Measurements from ENCODE around the gene DCAF10. TPM values are rescaled to one million over a fixed set of nuclear protein-coding genes. Genes with fewer than 3 reads are reported as not detected.

The DCAF10 gene
- total and polyA plus RNA-seq, 10 of the 15 experiments (the other 5 are each of a cell fraction or from before 2014, with no cell fraction given): 3.9 to 21.7 (median 9.8) TPM

DNA sequence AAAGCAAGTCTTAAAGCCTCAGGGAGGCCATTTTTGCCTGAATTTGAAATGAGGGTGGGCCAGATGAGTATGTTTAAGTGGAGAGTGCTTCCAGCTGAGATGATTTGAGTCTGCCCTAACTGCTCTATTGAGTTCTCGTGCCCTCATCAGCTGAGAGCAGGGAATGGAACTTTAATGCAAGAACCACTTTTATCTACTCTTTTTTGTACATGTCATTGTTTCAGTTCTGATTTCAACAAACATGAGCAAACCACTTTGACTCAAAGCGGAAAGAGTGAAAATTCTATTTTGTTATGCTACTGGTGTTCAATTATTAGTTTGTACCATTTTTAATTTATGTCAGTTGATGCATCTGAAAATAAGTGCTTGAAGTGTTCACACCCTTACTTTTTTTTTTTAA, 35.8 kb downstream of the DCAF10 start (continued):
- no peak for TF ChIP-seq BMI1 (IDR thresholded peaks at IDR 0.05; ENCODE audit: borderline replicate concordance)
- peak; percentile 67; the same call in 1 of the 2 replicates for TF ChIP-seq TCF7 (IDR thresholded peaks at IDR 0.05; ENCODE audit: borderline replicate concordance)
- no peak for TF ChIP-seq NR2C1 (IDR thresholded peaks at IDR 0.05)
- TF ChIP-seq BHLHE40 (IDR thresholded peaks at IDR 0.05; ENCODE audit: borderline replicate concordance in 1 of 2, low read depth in 2 of 2, low read length in 1 of 2): peak; percentile 59 to 71
- no peak for TF ChIP-seq RB1 (IDR thresholded peaks at IDR 0.05; ENCODE audit: borderline replicate concordance)
- no peak for TF ChIP-seq SMC3 (IDR thresholded peaks at IDR 0.05; ENCODE audit: borderline replicate concordance, low read length)
- TF ChIP-seq SMAD1 (IDR thresholded peaks at IDR 0.05; ENCODE audit: low read depth, partially characterized antibody): no peak
- no peak for TF ChIP-seq SREBF1 (IDR thresholded peaks at IDR 0.05; ENCODE audit: low read length)
- TF ChIP-seq ZNF217 (IDR thresholded peaks at IDR 0.05): no peak
- TF ChIP-seq MXI1 (IDR thresholded peaks at IDR 0.05; ENCODE audit: low read depth, low read length): no peak
- TF ChIP-seq, protein P1, sequence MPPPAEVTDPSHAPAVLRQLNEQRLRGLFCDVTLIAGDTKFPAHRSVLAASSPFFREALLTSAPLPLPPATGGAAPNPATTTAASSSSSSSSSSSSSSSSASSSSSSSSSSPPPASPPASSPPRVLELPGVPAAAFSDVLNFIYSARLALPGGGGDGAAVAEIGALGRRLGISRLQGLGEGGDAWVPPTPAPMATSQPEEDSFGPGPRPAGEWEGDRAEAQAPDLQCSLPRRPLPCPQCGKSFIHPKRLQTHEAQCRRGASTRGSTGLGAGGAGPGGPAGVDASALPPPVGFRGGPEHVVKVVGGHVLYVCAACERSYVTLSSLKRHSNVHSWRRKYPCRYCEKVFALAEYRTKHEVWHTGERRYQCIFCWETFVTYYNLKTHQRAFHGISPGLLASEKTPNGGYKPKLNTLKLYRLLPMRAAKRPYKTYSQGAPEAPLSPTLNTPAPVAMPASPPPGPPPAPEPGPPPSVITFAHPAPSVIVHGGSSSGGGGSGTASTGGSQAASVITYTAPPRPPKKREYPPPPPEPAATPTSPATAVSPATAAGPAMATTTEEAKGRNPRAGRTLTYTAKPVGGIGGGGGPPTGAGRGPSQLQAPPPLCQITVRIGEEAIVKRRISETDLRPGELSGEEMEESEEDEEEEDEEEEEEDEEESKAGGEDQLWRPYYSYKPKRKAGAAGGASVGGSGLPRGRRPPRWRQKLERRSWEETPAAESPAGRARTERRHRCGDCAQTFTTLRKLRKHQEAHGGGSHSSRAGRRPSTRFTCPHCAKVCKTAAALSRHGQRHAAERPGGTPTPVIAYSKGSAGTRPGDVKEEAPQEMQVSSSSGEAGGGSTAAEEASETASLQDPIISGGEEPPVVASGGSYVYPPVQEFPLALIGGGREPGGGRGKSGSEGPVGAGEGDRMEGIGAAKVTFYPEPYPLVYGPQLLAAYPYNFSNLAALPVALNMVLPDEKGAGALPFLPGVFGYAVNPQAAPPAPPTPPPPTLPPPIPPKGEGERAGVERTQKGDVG (CRISPR knock-in tag; IDR thresholded peaks at IDR 0.05): no peak
- TF ChIP-seq IKZF1 (conservative IDR thresholded peaks at IDR 0.05): no peak
- no peak for TF ChIP-seq ZZZ3 (IDR thresholded peaks at IDR 0.05; ENCODE audit: control insufficient read depth, insufficient read length, low read depth)
- peak; percentile 87 for TF ChIP-seq ATF7 (IDR thresholded peaks at IDR 0.05; ENCODE audit: low read depth)
- TF ChIP-seq, protein P2, sequence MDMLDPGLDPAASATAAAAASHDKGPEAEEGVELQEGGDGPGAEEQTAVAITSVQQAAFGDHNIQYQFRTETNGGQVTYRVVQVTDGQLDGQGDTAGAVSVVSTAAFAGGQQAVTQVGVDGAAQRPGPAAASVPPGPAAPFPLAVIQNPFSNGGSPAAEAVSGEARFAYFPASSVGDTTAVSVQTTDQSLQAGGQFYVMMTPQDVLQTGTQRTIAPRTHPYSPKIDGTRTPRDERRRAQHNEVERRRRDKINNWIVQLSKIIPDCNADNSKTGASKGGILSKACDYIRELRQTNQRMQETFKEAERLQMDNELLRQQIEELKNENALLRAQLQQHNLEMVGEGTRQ (IDR thresholded peaks at IDR 0.05; ENCODE audit: borderline replicate concordance, low read depth, low read length): no peak
- TF ChIP-seq PAX8 (IDR thresholded peaks at IDR 0.05): no peak
- TF ChIP-seq POLR2A (IDR thresholded peaks at IDR 0.05; ENCODE audit: low read depth, low read length): no peak
- no peak for TF ChIP-seq CEBPB (IDR thresholded peaks at IDR 0.05; ENCODE audit: borderline replicate concordance in 1 of 2, low read depth in 2 of 2, low read length in 2 of 2)
- TF ChIP-seq, protein P3, sequence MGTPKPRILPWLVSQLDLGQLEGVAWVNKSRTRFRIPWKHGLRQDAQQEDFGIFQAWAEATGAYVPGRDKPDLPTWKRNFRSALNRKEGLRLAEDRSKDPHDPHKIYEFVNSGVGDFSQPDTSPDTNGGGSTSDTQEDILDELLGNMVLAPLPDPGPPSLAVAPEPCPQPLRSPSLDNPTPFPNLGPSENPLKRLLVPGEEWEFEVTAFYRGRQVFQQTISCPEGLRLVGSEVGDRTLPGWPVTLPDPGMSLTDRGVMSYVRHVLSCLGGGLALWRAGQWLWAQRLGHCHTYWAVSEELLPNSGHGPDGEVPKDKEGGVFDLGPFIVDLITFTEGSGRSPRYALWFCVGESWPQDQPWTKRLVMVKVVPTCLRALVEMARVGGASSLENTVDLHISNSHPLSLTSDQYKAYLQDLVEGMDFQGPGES (IDR thresholded peaks at IDR 0.05): no peak
- TF ChIP-seq, protein P4, sequence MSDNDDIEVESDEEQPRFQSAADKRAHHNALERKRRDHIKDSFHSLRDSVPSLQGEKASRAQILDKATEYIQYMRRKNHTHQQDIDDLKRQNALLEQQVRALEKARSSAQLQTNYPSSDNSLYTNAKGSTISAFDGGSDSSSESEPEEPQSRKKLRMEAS (IDR thresholded peaks at IDR 0.05; ENCODE audit: low read depth, low read length): no peak
- TF ChIP-seq, protein P5, sequence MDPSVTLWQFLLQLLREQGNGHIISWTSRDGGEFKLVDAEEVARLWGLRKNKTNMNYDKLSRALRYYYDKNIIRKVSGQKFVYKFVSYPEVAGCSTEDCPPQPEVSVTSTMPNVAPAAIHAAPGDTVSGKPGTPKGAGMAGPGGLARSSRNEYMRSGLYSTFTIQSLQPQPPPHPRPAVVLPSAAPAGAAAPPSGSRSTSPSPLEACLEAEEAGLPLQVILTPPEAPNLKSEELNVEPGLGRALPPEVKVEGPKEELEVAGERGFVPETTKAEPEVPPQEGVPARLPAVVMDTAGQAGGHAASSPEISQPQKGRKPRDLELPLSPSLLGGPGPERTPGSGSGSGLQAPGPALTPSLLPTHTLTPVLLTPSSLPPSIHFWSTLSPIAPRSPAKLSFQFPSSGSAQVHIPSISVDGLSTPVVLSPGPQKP (IDR thresholded peaks at IDR 0.05; ENCODE audit: low read depth, low read length): no peak
- TF ChIP-seq HDAC2 (IDR thresholded peaks at IDR 0.05): no peak
- TF ChIP-seq TARDBP (IDR thresholded peaks at IDR 0.05; ENCODE audit: borderline replicate concordance): no peak
- no peak for TF ChIP-seq SMAD5 (IDR thresholded peaks at IDR 0.05; ENCODE audit: low read depth)
- no peak for TF ChIP-seq RELA (IDR thresholded peaks at IDR 0.05; ENCODE audit: borderline replicate concordance, partially characterized antibody)
- TF ChIP-seq, protein P6, sequence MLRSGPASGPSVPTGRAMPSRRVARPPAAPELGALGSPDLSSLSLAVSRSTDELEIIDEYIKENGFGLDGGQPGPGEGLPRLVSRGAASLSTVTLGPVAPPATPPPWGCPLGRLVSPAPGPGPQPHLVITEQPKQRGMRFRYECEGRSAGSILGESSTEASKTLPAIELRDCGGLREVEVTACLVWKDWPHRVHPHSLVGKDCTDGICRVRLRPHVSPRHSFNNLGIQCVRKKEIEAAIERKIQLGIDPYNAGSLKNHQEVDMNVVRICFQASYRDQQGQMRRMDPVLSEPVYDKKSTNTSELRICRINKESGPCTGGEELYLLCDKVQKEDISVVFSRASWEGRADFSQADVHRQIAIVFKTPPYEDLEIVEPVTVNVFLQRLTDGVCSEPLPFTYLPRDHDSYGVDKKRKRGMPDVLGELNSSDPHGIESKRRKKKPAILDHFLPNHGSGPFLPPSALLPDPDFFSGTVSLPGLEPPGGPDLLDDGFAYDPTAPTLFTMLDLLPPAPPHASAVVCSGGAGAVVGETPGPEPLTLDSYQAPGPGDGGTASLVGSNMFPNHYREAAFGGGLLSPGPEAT (IDR thresholded peaks at IDR 0.05; ENCODE audit: low read depth): peak; percentile 40; the same call in 1 of the 2 replicates

Measured in GM12878 (cell line).